NCI-H82 treated with DMSO at 0.1 percent for 48 hours (cell line): ENCODE data around the gene MRPL33.
A peak's percentile ranks its signal among the peaks of the same experiment; 100 is the strongest.

Experiments
- DNase-seq: peaks from one replicate; lab custom pipeline; 2025; ENCODE audit not compliant: unreplicated experiment; lab: John Stamatoyannopoulos, UW

The MRPL33 gene

GRCh38 chr2:27771548-27772335 lies at the start of gene MRPL33:
Gene MRPL33, plus strand, starts transcription at chr2:27771719. Its CDS starts 59 bp downstream, at chr2:27771778.
- DNase-seq, result peak; percentile 87

GRCh38 chr2:27721884-27722485 lies 49.5 kb upstream of the MRPL33 start:
- DNase-seq, result no peak

- DNase-seq, result peak; percentile 46
Measured at GRCh38 chr2:27723372-27724144, 48.0 kb upstream of the MRPL33 start.

DNA sequence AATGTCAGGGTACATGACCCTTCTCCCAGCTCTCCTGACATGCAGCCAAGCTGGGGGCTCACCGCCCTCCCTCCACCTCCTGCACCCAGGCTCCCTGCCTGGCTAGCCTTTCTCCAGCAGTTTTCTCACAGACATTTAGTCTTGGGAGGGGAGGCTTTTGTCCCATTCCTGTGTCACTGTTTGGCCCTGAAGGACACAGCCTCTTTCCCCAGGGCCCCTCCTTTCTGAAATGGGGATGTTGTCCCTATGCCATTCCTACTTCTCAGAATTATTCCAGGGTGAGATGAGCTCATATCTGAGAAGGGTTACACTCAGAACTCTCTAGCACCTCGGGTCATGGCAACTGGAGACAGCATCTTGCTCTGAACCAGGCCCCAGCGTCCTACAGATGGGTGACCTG lies 47.3 kb upstream of the MRPL33 start:
- no peak for DNase-seq

GRCh38 chr2:27724905-27725701 lies 46.4 kb upstream of the MRPL33 start:
- DNase-seq, result no peak

GRCh38 chr2:27727257-27727656 lies 44.3 kb upstream of the MRPL33 start:
- DNase-seq, result no peak

- DNase-seq, result no peak
Measured at GRCh38 chr2:27728081-27728858, 43.2 kb upstream of the MRPL33 start.

DNA sequence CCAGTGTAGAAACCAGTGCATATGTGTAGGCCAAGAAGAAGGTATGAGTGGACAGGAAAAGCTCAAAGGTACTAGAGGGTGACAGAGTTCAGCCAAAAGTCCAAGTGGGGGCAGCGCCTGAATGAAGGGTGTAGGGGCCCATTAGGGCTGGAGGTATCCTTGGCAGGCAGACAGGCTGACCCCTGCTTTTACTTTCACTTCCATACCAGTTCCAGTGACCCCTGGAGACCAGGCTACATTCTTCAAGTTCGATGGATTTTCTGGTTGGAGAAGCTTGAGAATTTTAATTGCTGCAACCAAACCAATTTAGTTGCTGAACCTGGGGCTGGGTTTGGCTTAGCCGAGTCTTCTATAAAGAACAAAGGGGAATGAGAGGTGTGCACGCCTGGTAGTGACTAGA lies 42.3 kb upstream of the MRPL33 start:
- no peak for DNase-seq

DNA sequence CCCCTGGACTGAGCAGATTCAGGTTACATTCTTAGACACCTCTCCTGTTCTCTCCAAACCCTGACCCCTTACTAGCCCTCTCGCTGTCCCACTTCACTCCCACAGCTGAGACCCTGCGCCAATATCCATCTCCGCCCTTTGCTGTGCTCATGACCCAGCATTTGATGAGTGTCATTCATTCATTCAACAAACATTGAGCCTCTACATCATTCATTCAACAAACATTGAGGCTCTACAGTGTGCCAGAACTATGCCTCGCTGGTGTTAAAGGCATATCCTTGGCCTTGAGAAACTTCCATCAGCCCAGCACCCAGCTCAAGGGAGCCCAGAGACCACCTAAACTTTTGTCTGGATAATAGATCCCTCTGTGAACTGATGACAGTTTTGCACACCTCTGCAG lies 41.9 kb upstream of the MRPL33 start:
- no peak for DNase-seq

DNA sequence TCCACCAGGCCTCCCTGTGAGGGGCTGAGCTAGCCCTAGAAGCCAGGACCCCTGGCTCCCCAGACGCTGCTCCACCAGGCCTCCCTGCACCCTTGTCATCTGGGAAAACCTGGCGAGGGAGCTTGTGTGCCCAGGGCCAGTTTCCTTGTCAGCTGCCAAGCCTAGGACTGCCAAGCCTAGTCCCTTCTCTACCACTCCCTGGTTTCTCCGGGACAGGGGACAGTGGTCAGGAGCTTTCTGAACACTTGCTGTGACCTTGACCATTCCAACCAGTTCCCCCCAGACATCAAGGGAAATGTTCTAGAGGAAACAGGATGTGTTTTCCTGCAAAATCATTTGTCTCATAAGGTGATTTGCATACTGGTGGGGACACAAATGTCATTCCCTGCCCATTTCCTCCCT lies 41.3 kb upstream of the MRPL33 start:
- DNase-seq, result no peak

DNA sequence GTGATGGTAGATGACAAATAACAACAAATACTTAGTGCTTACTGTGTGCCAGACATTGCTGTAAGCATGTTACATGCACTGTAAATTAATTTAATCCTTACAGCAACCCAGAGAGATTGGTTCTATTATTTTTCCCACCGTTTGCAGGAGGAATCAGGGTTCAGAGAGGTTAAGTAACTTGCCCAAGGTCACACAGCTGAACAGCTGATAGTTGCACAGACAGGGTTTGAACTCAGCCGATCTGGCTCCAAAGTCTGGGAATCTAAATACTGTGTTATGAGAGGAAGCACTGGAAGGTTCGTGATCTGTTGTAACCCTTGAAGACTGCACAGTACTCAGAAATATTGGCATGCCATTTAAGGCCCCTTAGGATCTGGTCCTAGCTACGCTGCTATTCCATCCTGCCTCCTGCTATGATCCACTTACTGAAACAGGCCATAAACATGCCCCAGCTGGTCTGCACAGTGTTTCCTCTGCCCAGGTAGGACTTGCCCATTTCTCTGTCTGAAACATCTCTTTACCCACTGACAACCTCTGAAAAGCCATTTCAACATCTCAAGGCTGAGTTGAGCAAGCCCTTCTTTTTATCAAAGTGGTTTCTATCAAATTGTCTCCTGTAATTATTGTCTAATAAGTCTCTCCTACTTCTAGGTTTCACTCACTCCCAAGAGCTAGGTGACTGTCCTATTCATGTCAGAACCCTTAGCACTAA lies 40.4 kb upstream of the MRPL33 start:
- no peak for DNase-seq

DNA sequence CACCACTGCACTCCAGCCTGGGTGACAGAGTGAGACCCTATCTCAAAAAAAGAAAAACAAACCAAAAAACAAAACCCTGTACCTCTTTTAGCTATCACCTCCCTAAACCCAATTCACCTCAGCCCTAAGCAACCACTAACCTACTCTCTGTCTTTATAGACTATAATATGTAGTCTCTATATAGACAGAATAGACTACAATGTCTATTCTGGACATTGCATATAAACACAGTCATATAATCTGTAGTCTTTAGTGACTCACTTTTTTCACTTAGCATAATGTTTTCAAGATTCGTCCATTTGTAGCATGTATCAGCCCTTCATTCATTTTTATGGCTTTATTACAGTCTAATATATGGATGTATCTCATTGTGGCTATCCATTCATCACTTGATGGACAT lies 37.2 kb upstream of the MRPL33 start:
- no peak for DNase-seq

GRCh38 chr2:27735263-27735904 lies 36.1 kb upstream of the MRPL33 start:
- DNase-seq, result no peak

- DNase-seq, result no peak
Measured at GRCh38 chr2:27736031-27736889, 35.3 kb upstream of the MRPL33 start.

DNA sequence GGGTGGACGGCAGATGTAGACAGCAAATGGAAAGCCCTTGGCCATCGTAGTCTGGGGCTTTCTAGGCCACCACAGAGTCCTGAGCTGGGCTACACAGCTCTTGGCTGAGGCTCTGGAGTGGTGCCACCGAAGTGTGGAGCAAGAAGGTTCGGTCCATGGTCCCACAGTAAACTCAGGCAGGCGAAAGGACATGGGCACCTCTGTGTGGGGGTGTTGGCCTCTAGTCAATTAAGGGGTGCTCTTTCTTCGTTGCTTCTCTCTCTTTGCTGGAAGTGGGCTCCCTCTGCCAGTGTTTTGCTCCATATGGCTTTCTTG lies 34.7 kb upstream of the MRPL33 start:
- no peak for DNase-seq

- DNase-seq, result no peak
Measured at GRCh38 chr2:27737676-27738348, 33.7 kb upstream of the MRPL33 start.

DNA sequence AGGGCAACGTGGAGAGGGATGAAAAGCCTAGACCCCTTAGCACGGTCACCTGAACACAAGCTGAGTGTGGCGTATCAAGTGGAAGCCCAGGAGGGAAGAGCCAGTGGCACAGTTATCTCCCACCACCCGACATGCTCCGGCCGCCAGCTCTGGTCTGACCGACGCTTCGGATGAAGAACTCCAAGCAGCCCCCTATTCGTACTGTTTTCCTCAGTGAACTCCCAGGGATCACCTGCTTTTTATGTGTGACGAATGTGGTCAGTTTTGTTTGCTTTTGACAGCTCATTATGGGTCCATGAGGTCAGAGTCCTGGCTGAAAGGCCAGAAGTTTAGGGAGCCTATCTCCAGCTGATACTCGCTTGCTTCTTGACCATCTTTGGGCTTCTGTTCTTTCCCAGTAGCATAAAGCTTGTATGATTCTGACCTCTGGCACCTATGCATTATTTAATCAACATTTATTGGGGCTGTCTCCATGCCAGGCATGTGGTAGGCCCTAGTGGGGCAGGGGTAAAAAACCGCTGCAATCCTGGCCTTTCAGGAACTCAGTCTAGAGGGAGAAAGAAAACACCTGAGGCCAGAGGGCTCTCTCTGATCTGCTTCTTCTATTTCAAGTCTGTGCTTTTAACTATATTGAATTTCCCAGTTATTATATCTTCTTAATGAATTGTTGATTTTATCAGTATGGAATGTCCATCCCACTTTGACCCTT lies 33.0 kb upstream of the MRPL33 start:
- no peak for DNase-seq

GRCh38 chr2:27739058-27739373 lies 32.5 kb upstream of the MRPL33 start:
- no peak for DNase-seq
